GM21528 (cell line): Measurements from ENCODE around the gene PPP1R10.
"Not testable (repeated sequence)": the region's sequence is repeated elsewhere in the genome, so short reads cannot be mapped to it uniquely, and the experiment has no call there.

Experiments
- ATAC-seq: cut with Tn5 transposase; IDR thresholded peaks from one replicate; pipeline ENCODE4 v1.9.1; 2021; ENCODE audit warnings: mild to moderate bottlenecking, moderate library complexity; ENCODE audit not compliant: unreplicated experiment, low FRiP score

The PPP1R10 gene

GRCh38 chr6:30616811-30617564 lies at the start of gene PPP1R10:
Gene PPP1R10, minus strand, starts transcription at chr6:30617243. Its CDS starts 7,299 bp downstream, at chr6:30609944.
- peak; percentile 75 for ATAC-seq

GRCh38 chr6:30666300-30666699 lies 49.3 kb upstream of the PPP1R10 start:
- not testable (repeated sequence) for ATAC-seq

DNA sequence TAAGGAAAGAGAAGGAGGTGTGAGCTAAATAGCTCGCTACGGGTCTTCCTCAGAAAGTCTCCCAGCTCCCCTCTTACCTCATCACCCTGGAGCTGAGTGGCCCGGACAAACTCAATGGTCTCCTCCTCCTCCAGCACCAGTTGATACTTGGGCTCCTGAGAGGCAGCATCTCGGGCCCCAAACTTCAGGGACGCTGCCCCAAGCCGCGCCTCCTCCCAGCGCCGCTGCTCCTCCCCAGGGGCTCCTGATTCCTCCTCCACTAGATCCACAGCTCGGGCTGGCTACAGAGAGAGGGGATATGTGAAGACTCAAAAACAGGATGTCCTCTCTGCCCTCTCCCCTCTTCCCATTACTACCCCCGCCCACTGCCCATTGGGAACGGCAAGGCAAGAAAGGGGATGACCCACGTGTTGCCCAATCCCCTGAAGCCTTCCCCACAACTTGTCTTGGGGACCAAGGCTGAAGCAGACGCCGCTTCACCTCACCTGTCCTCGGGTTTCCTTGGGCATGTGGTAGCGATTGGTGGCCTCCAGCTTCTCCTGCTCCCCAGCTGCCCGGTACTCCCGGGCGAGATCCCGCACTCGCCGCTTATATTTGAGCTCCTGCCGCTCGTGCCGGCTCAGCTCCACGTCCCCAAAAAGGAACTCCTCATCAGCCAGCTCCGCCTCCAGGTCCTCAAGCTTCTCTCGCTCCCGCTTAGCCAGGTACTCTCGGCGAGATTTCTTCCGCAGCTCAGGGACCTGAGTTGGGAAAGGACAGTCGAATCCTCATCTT lies 48.1 kb upstream of the PPP1R10 start:
- ATAC-seq: no peak

- not testable (repeated sequence) for ATAC-seq
These were observed 40.9 kb upstream of the PPP1R10 start for GRCh38 chr6:30657922-30658321.

- ATAC-seq: no peak
These were observed 40.4 kb upstream of the PPP1R10 start for GRCh38 chr6:30657454-30657853.

DNA sequence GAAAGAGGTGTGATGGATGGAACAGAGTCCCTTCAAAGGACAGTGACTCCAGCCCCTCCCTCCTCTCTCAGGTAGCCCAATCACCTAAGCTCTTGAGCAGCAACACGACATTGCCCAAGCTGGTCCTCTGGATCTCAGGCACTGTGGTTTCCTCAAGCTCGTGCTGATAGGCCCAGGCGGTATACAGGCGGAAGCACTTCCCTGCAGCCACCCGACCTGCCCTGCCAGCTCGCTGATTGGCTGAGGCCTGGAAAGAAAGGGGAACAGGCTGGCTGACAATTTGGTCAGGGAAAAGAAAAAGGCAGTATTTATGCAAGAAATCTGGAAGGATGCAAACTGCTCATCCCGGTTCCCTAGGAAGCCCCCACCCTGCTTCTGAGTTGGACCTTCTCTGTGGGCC lies 39.5 kb upstream of the PPP1R10 start:
- no peak for ATAC-seq

GRCh38 chr6:30655743-30656094 lies 38.7 kb upstream of the PPP1R10 start:
- no peak for ATAC-seq

- ATAC-seq: no peak
These were observed 38.0 kb upstream of the PPP1R10 start for GRCh38 chr6:30654798-30655742.

DNA sequence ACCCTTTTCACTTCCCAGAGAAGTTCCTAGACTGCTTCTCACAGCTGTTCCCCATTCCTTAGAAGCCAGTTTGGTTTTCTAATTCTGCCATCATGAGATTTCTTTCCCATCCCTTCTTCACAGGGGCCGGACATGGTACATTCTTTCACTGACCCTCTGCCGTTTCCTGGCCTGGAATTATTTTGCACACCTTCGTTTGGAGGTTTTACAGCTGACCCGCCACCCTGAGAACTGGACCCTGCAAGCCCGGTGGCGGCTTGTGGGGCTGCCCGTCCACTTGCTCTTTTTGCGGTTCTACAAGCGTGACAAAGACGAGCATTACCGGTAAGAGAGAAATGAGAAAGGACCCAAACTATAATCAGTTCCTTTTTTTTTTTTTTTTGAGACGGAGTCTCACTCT lies 34.1 kb upstream of the PPP1R10 start:
- no peak for ATAC-seq

- peak; percentile 54 for ATAC-seq
These were observed 30.4 kb upstream of the PPP1R10 start for GRCh38 chr6:30647242-30648116.

GRCh38 chr6:30646450-30647241 lies 29.6 kb upstream of the PPP1R10 start, which contains the start of gene C6orf136:
Gene C6orf136, plus strand, starts transcription at chr6:30647133. Its CDS starts 99 bp downstream, at chr6:30647232.
- ATAC-seq: peak; percentile 52

GRCh38 chr6:30645989-30646388 lies 28.9 kb upstream of the PPP1R10 start:
- no peak for ATAC-seq

GRCh38 chr6:30644769-30645168 lies 27.7 kb upstream of the PPP1R10 start:
- ATAC-seq: no peak

DNA sequence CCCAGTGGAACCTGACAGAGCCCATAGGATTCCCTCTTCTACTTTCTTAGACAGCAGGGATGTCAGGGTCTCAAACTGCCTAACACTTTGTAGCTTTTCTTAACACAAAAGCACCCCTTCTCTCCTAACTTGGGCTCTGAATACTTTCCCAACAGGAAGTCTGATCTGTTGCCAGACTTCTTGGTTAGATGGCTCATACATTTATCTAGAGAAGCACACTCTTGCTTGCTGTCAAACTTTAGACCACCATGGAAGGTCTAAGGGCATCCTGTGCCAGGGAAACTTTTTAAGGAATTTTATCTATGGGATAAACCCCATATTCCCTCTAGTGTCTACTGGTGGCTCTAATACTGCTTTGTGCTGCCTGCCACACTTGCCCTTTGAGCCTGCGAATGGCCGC lies 26.6 kb upstream of the PPP1R10 start:
- ATAC-seq: no peak

DNA sequence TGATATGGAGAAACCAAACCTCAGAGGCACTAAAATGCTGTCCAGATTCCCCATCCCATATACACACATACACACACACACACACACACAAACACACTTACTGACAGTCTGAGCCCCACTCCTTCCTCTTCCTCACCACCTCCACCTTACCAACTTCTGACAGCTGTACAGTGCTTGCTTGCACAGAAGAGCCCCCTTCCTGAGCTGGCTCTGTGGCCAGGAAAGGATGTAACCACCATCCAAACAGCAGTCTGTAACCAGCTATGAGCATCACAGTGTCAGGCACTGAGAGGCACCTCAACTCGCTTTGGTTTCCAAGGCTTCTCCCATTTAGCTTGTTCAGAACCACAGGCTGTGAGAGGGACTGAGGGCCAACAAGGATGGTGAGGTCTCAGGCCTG lies 24.0 kb upstream of the PPP1R10 start:
- ATAC-seq: no peak

DNA sequence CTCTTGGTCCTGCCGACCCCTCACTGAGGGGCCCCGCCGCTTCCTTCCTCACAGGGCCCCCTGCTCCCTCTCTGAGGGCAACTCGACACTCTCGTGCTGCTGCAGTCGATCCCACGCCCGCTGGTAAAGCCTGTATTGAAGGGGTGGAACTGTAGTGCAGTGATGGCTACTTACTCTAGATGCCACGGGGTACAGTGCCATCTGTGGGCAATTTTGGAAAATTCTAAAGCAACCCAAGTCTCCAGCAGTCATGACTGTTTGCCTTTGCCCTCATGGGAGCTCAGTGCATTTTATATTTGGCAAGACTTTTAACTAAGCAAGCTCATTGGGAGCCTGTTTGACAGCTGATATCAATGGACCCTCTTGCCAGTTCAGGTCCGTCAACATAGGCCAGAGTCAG lies 23.4 kb upstream of the PPP1R10 start:
- no peak for ATAC-seq

DNA sequence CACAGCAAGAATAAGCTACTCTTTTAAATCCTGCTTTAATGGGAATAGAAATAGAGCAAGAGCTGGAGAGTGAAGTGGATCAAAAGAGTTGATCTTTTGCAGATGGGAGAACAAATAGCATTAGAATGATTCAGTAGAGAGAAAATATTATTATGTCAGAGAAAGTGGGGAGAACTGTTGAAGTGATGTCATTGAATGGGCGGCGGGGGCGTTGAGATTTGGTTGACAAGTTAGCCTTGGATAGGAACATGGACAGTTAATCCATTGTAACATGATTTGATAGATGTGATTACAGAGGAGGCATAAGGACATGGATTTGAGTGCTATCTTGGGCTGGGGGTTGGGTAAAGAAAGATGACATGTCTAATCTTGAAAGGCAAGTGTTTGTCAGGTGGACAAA lies 18.8 kb upstream of the PPP1R10 start:
- no peak for ATAC-seq

DNA sequence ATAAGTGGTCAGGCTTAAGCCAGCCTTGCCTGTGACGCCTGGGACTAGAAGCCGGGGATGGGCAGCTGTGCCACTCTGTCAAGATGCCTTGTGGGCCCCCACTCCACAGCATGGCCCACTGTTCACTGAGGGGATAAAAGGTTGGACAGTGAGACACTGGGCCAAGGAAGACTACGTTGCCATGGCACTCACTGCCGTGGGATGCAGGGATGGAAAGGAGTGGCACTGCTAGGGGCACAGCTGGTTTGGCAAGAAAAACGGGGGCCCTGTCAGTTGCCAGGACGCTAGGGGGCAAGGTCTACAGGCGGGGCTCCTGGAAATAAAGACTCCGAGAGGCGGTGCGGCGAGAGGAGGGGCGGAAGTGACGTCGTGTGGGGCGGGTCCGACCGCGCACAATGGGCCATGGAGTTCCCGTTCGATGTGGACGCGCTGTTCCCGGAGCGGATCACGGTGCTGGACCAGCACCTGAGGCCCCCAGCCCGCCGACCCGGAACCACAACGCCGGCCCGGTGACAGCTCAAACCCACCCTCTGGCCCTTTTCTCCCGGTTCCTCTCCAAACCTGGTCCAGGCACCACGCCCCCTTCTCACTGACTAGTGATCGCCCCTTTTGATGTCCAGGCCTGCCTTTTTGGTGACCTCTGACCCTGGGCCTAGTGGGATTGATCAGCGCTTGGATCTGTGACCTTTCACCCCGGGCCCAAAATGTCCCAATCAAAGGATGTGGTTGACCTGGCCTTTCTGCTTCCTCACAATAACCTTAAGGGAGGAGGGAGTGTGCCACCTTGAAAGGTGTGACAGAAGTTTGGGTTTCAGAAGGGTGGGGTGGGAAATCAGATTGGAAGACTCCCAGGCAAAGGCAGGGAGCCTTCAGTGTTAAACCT lies 9.7 kb upstream of the PPP1R10 start, which contains the start of gene ATAT1:
Gene ATAT1, plus strand, starts transcription at position 391 of the 883 bp plus-strand sequence.
- ATAC-seq: peak; percentile 71
